ENCODE measurements around the gene HOXB5. TPM values are rescaled to one million over a fixed set of nuclear protein-coding genes. Genes with fewer than 3 reads are reported as not detected.
A peak's percentile ranks its signal among the peaks of the same experiment; 100 is the strongest.

HOXB5 gene
- total RNA-seq, 1 donor from 2014 or later: not detected

DNA sequence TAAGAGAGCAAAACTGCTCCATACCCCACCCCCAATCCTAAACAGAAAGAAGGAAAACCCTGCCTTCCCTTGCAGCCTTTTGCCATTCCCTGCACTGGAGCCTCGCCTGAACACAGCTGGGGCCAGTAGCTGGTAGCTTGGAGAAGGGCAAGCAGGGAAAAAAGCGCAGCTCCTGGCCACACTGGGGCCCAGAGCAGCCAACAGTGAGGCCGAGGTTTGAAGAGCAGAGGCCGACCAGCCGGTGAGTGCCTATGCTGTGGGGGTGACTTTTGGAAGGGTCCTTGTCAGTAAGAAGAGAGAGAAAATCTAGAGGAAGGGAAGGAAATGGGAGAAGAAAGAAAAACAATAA, 35.8 kb upstream of the HOXB5 start:
- no peak for DNase-seq

DNA sequence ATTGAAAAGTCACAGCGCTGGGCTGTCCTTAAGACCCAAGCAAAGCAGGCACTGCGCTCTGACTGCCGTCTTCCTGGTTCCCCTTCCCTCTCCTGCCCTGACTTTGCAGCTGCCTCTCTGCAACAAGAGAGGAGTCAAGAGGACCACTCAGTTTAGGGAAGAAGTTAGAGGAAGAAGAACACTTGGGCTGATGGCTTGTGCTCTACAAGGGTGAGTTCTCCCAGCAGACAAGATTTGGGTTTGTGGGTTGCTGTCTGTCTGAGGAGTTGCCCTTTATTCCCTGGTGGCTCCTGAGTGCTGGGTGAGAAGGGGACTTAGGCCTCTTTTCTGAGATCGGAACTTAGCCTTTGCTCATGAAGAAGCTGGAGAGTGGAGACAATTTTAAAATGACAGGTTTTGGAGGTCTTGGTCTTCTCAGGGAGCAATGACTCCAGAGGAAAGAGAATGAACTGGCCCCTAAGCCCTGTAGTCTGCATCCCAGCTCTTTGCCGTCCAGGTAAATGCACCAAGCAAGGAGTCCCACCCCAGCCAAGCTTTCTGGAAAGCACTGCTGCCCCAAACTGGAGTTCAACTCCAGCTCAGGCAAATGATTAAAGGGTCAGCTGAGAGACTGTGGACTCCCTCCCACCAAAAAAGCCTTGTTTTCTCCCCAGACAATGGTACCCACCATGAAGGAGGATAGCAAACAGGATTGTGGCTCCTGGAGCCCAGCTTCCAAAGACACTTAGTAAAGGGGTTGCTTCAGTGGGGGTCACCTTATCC, 35.3 kb upstream of the HOXB5 start:
- no peak for DNase-seq

DNA sequence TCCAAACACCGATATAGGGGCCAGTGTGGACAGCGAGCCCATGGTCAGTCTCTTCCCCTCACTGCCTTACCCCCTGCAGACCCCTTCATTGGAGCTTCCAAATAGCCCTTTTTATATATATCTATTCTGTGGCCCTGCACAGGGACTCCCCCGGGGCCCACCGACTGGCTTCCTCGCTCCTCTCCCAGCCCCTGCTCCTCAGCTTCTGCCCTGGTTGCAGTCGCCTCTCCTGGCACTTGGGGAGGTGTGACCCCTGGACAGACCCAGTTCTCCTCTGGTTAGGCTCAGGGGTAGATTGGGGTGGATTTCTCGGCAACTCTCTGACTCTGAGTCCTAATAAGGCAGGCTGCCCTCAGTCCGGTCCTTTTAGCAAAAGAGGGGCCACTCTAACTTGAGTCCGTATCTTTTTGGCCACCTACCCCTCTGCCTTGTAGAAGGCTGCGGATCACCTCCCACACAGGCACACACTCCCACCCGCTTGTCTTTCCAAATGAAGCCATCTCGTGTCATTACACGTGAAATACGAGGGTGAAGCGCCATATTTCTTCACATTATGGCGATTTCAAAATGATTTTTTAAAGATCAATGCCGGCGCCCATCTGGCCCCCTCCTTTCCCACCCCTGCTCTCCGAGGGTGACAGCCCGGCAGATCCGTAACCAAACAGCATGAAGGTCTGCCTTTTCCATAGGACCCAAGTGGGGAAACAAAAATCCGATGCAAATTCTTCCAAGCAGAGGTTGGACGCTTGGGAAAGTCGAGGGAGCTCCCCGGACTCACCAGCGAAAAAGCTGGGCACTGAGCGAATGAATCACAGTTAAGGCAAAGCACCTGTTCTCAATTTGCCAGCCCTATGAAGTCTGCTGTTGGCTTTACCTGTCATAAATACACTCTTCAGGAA, 34.3 kb upstream of the HOXB5 start:
- DNase-seq: no peak

DNA sequence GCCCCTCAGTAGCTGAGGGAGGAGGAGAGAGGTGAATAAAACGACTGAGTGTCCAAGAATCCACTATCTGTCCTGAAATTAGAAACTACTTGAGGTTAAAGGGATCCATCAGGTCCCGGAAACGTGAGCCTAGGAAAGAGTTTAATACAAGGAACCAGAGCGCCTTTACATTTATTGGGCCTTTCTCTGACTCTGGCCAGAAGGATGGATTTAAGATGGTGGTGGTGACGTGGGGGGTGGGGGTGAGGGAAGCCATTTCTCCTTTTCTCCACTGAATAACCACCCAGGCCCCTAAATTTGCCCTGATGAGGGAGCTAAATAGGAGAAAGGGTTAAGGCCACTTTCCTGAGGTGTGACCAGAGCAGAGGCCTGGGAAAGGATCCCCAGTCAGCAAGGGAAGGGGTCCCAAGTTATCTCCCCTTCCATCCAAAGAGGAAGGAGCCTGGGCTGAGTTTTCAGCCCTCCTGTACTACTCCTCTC, 33.6 kb upstream of the HOXB5 start:
- DNase-seq: no peak

DNA sequence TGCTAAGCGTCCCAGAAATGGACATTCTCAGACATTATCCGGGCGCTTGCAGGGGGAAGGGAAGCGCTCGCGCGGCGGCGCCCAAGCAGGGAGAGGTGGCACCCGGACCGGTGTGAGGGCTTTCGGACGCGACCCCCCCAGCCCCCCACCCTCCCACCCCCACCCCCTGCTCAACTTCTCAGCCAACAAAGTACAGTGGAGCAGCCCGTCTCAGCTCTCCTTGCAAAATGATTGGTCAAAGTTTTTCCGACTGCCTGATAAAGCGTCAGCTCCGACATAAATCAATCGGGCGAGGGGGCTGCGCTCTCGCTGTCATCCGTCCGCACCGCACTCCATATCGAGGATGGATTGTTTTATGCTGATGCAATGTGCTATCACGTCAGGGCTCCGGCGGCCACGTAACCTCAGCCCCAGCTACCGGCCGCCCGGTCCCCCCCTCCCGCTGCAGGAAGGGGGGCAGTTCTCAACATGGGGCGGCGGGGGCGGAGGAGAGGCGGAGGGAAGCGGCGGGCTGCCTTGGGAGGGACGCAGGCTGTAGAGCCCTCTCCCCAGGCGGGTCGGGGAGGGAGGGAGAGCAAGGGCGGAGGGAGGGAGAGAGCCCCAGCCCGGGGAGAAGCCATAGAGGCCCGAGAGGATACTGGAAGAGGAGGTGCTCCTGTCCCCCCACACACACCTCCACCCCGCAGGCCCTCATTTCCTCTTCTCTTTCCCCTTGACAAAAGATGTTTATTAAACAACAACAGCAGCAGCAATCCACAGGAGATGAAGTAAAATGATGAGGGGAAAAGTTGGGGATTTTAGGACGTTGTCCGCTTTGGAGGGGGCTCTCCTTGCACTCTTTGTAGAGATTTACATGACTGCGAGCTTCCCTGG, 32.9 kb upstream of the HOXB5 start, which contains the start of gene HOXB9:
Gene HOXB9, minus strand, starts transcription at position 114 of the 873 bp plus-strand sequence. Its CDS starts 89 bp downstream, at position 25.
- DNase-seq: no peak

DNA sequence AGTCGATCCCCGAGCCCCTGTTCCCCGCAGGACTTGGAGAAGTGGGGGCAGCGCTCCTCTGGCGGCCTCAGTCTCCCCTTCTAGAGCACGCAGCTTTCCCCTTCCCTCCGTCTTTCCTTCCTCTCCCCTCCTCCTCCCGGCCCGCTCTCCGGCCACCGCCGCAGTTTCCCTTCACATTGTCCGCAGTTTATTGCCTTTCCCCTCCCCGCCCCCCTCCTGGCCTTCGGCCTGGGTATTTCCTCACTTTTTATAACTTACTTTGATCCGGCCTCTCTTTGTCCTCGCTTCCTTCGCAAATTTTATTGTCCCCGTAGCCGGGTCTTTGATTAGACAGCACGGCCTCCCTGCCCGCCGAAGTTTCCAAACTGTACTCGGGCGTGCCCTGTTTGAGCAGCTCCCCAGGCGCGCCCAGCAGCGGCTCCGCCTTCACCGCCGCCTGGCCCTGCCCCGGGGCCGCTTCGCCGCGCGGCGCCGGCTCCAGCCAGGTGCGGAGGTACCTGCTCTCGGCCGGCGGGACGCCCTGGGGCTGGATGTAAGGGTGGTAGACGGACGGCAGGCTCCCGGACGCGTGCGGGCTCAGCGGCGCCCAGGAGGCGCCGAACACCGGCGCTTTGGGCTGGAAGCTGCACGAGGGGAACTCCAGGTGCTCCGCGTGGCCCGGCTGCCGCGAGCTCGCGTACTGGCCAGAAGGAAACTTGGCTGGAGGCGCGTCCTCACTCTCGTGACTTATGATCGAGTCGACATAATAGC, 32.1 kb upstream of the HOXB5 start:
- no peak for DNase-seq

DNA sequence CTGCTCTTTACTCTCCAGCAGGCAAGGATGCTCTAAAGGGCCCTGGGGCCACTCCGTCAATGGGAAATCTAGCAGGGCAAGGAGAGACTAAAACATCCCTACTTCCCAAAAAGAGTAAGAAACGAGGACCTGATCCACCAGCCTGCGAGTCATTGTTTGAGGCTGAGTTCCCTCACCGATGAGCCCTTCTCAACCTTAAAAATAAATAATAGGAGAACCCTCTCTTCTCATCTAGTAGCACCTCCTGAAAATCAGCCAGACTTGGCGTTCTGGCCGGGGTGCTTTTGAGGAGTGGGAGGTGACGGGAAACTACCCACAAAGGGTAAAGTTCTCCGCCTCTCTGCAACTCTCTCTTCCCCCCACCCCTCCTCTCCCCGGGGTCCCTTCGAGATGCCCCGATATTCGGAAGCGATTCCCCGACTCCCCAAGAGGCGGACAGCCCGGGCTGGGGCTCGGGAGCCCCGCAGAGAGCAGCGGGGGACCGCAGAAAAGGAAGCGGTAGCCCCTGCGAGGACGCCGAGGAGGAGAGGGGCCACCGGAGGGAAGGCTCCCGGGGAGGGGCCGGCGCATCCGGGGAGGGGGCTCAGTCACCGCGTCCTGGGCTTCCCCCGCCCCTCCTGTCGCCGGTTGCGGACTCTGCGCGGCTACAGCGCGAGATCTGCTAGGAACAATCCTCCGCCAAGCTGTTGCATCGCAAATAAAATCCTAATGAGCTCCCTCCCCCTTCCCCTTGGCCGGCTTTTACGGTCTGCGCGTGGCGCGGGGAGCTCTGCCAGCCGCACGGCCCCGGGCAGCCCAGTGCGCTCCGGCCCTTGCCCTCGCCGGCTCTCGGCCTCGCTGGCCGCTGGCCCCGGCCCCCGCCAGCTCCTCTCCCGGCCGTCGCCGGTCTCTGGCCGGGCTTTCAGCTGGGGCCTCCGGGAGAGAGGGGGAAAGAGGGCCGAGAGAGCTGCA, 31.2 kb upstream of the HOXB5 start:
- DNase-seq: no peak

DNA sequence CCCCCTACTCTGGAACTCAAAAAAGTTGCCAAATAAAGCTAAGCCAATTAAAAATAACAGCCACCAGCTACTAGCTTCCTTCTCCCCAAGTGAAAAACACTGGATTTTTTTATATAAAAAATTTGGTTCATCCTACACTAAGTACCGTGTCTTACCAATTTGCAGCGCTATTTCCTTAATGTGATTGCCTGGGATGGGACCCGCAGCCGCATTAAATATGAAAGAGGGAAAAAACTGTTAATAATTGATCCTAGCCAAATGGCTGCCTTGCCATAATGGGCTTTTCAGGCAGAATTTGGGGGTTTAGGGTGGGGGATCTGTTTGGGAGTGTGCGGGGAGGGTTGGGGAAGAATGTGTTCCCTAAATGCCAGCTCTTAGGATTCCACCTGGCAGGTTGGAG, 30.5 kb upstream of the HOXB5 start:
- DNase-seq: no peak

DNA sequence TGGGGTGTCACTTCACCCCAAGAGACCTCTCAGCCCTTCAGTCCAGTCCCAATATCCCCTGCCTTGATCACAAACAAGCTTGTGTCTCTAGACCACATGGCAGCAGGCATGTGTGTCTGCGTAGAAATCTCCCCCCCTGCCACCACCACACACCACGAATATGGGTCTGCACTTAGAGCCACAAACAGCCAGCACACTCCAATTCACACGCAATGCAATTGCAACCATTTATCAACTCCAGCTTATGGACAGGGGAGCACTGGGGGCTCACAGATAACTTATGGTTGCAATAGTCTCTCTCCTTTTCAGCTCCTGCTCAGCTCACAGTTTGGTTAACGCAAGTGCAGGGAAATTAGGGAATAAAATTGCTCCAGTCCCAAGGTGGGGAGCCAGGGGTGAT, 30.0 kb upstream of the HOXB5 start:
- no peak for DNase-seq

DNA sequence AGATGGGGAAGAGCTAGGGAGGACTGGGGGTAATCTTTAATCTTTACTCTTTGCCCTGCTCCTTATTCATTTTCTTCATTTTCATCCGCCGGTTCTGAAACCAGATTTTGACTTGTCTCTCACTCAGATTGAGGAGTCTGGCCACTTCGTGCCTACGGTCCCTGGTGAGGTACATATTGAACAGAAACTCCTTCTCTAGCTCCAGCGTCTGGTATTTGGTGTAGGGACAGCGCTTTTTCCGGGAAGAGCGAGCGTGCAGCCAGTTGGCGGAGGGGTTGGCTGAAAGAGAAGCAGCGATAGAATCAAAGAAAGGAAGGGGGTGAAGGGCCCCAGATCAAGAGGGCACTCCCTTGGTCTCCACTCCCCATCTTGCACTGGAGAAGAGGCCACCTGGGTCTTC, 29.3 kb upstream of the HOXB5 start:
- no peak for DNase-seq

DNA sequence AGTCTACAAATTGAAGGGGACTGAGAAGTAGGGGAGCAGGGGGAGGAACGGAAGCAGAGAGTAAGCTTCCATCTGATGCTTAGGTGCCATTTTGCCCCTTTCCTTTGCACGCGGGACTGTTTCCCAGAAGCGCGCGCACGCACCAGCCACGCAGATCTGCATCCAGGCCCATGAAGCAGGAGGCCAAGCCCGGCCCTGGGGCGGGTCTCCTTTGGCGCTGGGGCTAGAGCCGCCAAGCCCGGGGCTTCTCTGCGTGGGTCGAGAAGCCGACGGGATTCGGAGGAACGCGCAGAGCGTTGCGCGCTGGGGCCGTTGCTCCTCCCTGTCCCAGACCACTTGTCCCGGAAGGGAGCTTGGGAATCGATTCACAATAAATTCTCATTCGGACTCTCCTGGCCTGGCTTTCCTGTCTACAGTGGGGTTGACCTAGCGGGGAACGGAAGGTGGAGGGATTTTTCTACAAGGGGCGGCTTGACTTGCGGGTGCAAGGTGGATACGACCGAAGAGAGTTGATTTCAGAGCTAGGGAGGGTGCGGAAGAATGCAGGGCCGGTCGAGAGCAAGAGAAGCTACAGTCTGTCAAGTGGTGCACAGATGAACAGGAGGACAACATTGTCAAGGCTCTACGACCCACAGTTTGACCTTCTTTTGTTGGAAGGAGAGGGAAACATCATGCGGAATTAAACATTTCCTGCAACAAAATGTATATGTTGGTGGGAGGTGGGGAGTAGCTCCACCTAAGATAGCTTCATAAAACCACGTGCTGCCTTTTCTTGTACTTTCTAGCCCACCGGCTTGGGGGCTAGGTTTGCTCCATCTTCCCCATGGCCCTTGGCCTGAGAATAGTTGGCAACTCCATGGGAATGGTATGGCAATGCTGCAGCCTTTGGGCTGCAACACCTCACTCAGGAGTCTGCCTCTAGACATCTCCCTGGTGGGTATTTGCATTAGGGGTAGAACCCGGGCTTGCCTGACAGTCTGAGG, 28.1 kb upstream of the HOXB5 start:
- no peak for DNase-seq

DNA sequence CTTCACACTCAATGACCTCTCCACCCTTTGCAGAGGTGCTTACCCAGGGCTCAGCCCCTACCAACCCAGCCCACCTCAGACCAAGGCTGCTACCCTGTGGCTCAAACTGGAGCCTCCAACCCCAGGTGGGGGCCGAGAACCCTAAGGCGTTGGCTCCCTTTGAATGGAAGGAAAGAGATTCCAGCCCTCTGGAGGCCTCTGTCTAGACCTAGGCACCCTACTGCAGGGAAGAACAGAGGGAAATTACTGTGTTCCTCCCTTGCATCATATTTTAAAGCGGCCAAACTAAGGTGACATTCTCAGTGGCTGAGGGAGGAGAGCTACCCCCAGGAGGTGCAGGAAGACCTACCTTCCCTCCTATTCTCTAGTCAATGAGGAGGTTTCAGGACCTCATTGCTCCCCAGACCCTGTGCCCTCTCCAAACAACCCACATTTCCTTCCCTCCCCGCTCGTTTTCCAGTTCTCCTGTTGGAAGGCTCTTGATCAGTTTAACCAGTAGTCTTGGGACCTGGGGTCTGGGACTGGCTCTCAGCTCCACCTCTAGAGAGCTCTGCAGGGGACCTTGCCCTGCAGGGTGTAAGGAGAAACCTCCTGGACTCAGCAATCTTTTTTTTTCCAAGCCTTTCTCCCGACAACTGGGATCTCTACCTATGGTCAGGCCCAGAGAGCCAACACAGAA, 27.0 kb upstream of the HOXB5 start:
- no peak for DNase-seq

DNA sequence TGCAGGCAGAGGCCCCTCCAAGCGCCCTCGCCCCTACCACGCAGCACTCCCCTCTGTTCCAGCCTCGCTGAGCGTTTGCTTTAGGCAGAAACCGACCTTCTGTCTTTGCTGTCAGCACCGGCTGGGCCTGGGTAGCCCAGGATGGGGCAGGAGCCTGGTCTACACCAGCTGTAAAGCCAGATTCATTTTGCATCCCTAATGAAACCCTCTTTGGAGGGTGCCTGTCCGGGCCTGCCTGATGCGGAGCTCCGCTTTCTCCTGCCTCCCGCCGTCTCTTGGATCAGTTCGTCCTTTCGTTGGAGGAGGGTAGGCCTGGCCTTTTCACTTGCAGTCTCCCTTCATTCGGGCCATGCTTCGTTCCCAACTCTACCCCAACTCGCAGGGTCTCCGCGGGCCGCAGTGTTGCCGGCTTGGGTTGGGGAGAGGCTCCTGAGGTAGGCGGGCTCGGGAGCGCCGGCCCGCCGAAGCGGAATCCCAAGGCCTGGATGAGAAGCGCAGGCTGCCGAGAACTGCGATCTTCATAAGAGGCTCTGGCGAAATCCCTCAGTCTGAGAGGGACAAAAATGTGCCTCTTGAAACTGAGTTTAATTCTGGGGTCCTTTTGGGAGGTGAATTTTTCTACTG, 26.4 kb upstream of the HOXB5 start:
- DNase-seq: no peak

DNA sequence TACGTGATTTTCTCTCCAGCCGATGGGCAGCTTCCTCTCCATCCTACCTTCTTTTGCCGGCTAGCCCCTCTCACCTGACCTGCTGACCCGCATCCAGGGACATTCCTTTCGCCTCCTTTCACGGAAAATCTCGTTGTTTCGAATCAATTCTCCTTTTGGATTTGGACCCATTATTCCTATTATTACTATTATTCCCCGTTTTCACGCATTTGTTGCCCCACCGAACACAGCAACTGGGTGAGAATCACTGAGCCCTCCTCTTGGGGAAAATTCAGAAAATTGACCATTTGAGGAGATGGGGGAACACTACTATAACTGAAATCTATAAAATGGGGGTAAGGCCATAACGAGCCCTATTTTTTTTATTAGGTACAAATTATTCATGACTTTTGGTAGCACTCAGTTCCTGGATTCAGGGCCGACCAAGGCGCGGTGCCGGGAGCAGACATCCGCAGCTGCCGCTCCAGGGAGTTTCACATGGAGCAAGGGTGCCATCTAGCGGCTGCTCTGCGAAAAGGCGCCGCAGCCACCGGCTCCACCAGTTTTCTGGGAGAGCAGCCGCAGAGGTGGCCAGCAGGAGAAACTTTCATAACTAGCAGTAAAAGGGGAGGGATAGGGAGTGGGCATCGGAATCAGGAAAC, 24.8 kb upstream of the HOXB5 start:
- DNase-seq: peak; percentile 95

DNA sequence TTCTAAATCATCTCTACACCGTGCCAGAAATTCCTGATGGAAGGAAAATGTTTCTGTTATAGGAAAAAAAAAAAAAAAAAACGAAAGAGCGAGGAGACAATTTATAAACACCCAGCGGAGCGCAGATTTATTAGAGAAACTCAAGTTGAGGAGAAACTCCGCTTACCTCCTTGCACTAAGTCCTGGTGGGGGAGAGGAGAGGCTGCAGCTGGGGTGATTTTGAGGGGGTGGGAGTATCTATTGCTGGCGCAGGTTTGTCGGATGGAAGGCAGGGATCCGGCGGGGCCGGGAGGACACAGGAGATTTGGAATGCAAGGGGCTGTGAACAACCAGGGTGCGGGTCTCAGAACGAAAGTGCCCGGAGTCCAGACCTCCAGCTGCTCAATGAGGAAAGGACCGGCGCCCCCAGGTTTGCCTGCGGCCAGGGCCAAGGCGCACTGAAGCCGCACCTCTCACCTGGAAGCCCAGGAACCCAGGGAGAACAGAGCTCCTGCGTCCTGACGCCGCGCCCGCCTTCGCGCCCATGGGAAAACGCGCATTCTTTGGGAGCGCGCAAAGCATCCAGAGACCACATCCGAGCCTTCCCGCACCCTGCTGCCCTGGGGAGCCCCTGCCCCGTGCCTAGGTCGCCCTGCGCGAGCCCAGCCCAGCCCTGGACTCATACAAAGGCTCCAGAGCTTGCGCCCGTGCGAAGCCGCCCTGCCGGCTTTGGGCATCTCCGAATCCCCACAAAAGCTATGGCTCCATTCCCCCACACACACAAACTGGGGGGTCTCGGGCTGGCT, 24.1 kb upstream of the HOXB5 start:
- DNase-seq: no peak

DNA sequence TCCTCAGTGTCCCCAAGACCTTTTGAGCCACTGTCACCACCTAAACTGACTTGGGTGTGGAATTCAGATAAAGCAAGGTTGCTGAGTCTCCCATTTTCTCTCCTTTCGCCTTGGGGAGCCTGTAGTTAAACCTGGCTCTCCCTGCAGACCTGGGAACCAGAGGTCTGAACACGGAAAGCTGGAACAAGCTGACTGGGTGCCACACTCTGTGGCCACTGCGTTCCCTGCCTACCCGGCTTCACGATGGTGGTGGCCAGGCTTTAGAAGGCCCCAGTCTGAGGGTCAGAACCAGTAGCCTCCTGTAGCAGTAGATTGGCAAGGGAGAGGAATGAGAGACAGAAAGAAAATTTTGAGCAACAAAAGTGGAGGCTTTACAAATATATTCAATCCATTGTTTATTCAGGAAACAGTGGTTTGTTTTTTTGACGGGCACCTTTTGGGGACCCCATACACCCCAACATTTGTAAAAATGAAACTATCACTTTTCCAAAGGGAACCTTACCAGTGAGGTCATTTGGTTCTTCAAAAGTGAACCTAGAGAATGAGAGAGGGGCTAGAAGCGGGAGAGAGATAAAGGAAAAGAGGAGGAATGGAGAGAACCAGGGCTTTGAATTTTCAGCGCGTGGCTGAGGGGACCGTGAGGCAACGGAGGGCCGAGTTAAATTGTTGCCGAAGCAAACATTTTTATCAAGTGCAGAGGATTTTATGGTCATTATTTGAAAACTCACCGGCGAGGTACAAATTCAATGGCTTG, 23.3 kb upstream of the HOXB5 start:
- DNase-seq: no peak
